Lower leg skin (tissue), 4 donors: Measurements from ENCODE around the gene CHST14. TPM values are rescaled to one million over a fixed set of nuclear protein-coding genes. Genes with fewer than 3 reads are reported as not detected.

Experiments
- DNase-seq, 2 donors: peaks; one replicate each; pipeline ENCODE4 v3.0.0-alpha.2; 2019; ENCODE audit warnings: low spot score in 2 of 2
- H3K4me3 ChIP-seq: fragments of 200-600 bp; sonication (generic); 2 replicates; pipeline ENCODE4 v1.5.1; 2017; ENCODE audit warnings: mild to moderate bottlenecking, low read depth; ENCODE audit not compliant: poor library complexity, severe bottlenecking
- POLR2A ChIP-seq, 2 donors: fragments of 450-650 bp; IDR thresholded peaks; one replicate each; pipeline ENCODE4 v1.6.1; 2016 to 2017; ENCODE audit warnings: antibody characterized with exemption in 2 of 2, mild to moderate bottlenecking in 1 of 2, moderate library complexity in 1 of 2
- WGBS, 2 donors: methylation state at CpG; one replicate each; pipeline ENCODE4 v1.1.5; 2018; 5-methylcytosine and 5-hydroxymethylcytosine counted together
- intact Hi-C: fragments of 100-400 bp; cut with DNase I; formaldehyde crosslinking; loops from one replicate; pipeline ENCODE4 v1.15.0; 2023; ENCODE audit warnings: low total_unique reads
- total RNA-seq, 4 donors: library from RNA; depleted of rRNA; stranded (reverse); fragments of >200 nt; gene quantifications; one replicate each; pipeline ENCODE4 v1.1.0, GENCODE V29; 2016
- TF ChIP-seq, protein P1 (sequence below), 3 donors: fragments of 450-650 bp; IDR thresholded peaks; one replicate each; pipeline ENCODE4 v1.5.1; 2016; ENCODE audit warnings: antibody characterized with exemption in 3 of 3, mild to moderate bottlenecking in 3 of 3, moderate library complexity in 2 of 3

The CHST14 gene
- total RNA-seq, 4 donors from 2014 or later: 5.6 to 10.0 (median 8.8) TPM

DNA sequence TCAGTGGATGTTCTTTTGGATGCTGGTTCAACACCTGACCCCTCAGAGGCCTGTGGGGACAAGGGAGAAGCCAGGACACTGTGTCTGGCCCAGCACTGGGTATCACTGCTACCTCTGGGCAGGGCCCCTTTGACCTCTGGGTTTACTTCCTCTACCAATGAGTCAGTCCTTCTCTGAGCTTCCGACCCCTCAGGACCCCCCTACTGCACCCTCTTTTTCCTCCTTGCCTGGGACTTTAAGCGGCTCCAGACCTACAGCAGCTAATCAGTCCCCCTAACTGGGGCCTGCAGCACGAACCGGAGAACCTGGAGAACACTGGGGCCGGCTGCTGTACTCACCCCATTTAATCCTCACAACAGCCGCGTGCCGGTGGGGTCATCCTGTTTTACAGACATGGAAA, 3.8 kb downstream of the CHST14 start:
- intact Hi-C loops: no loop called here
- TF ChIP-seq, protein P1, sequence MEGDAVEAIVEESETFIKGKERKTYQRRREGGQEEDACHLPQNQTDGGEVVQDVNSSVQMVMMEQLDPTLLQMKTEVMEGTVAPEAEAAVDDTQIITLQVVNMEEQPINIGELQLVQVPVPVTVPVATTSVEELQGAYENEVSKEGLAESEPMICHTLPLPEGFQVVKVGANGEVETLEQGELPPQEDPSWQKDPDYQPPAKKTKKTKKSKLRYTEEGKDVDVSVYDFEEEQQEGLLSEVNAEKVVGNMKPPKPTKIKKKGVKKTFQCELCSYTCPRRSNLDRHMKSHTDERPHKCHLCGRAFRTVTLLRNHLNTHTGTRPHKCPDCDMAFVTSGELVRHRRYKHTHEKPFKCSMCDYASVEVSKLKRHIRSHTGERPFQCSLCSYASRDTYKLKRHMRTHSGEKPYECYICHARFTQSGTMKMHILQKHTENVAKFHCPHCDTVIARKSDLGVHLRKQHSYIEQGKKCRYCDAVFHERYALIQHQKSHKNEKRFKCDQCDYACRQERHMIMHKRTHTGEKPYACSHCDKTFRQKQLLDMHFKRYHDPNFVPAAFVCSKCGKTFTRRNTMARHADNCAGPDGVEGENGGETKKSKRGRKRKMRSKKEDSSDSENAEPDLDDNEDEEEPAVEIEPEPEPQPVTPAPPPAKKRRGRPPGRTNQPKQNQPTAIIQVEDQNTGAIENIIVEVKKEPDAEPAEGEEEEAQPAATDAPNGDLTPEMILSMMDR (IDR thresholded peaks at IDR 0.05): no peak
- no peak for TF ChIP-seq POLR2A (IDR thresholded peaks at IDR 0.05)
- no peak for DNase-seq
- no peak overlapping the region for H3K4me3 ChIP-seq
- 74 to 86% methylated on average over 8 of the region's 8 CpGs for WGBS, 2 donors

DNA sequence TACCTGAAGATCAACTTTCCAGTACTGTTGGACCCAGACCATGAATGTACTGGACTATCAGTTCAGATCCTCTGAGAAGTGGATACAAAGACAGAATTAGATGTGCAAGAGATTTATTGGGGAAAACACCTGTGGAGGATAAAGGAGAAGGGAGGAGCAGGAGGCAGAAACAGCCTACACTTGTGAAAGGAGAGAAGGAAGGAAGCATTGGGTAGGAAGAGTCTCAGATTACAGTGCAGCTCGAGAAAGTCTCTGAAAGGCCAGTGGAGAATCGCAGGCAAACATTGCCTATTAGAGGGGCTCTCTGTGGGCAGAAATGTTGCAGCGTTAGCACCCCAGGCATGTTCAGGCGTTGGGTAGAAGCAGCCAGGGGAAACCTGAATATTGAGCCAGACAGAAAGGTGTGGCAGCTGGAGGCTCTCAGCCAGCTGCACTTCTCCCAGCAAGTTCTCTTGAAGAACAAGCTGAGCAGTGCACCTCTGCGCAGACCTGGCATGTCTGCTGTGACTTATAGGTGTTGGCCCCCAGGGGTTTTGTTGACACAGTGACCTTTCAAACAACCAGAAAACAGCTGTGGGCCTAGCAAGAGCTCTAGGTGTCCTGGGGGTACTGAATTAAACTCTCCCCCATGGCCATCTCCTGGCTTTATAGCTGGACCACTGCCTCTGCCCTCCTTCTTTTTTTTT, 7.0 kb downstream of the CHST14 start:
- peak; percentile 49 to 83 for DNase-seq
- intact Hi-C loops: no loop called here
- TF ChIP-seq POLR2A (IDR thresholded peaks at IDR 0.05): no peak
- TF ChIP-seq, protein P1 (IDR thresholded peaks at IDR 0.05): no peak
- WGBS, 2 donors: 27 to 34% methylated on average over 5 of the region's 5 CpGs
- no peak overlapping the region for H3K4me3 ChIP-seq

DNA sequence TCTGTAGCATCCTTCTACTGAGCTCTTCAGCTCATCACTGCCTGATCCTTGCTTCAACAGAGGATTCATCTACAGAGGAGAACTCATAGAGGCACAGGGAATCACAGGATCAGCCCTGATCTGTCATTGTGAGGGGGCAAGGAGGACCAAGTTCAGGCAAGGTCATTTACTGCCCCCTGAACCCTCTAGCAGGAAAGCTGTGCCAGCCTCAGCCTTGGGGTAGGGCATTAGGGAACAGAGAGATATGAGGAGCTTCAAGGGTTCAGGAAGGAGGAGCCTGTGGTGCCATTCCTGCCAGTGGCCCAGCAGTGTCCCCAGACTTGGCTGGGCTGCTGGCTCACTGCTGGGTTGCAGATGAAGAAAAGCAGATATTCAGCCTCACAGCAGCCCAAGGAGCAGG, 8.2 kb downstream of the CHST14 start:
- DNase-seq: peak in 1 of 2 donors; percentile 36
- TF ChIP-seq, protein P1 (IDR thresholded peaks at IDR 0.05): no peak
- TF ChIP-seq POLR2A (IDR thresholded peaks at IDR 0.05): no peak
- no peak overlapping the region for H3K4me3 ChIP-seq
- intact Hi-C loops: no loop called here

DNA sequence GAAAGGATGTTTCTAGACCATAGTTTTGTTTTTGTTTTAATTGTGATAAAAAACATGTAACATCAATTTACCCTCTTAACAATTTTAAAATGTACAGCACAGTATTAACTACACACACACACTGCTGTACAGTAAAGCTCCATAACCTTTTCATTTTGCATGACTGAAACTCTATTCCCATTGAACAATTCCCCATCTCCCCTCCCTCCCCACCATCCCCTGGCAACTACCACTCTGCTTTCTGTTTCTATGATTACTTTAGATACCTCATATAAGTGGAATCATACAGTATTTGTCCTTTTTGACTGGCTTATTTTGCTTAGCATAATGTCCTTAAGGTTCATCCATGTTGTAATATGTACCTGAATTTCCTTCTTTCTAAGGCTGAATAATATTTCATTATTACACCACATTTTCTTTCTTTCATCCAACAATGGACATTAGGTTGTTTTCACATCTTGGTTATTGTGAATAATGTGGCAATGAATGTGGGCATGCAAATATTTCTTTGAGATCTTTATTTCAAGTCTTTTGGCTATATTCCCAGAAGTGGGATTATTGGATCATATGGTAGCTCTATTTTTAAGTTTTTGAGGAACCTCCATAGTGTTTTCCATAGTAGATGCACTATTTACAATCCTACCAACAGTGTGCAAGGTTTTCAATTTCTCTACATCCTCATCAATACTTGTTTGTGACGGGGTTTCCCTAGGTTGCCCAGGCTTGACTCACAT, 10.7 kb downstream of the CHST14 start:
- 60 to 68% methylated on average over 1 of the region's 1 CpG for WGBS, 2 donors
- TF ChIP-seq, protein P1 (IDR thresholded peaks at IDR 0.05): no peak
- TF ChIP-seq POLR2A (IDR thresholded peaks at IDR 0.05): no peak
- H3K4me3 ChIP-seq: no peak overlapping the region
- intact Hi-C loops: no loop called here
- no peak for DNase-seq

DNA sequence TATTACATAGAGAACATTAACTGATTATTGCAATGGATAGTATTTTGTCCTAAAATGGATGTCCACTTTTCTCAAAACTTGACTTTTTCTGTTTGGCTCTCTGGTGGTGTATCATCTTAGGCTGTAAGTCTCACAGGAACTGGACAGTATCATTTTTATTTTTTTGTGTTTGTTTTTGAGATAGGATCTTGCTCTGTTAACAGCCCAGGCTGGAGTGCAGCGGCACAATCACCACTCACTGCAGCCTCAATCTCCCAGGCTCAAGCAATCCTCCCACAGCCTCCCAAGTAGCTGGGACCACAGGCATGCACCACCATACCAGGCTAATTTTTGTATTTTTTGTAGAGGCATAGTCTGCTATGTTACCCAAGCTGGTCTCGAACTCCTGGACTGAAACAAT, 13.1 kb downstream of the CHST14 start:
- no peak for DNase-seq
- TF ChIP-seq, protein P1 (IDR thresholded peaks at IDR 0.05): no peak
- TF ChIP-seq POLR2A (IDR thresholded peaks at IDR 0.05): no peak
- intact Hi-C loops: no loop called here
- WGBS, 2 donors: 94 to 96% methylated on average over 2 of the region's 2 CpGs
- no peak overlapping the region for H3K4me3 ChIP-seq
